KMS-11 (cell line): ENCODE data around the gene GGTLC2.
A peak's percentile ranks its signal among the peaks of the same experiment; 100 is the strongest.

Experiments
- H2AFZ ChIP-seq: fragments of 200-600 bp; sonication (generic); 2 replicates; pipeline ENCODE4 v1.6.1; 2016; ENCODE audit warnings: antibody characterized with exemption, mixed run types, low read depth
- H3K27ac ChIP-seq: fragments of 200-600 bp; sonication (generic); 2 replicates; pipeline ENCODE4 v1.6.1; 2016; ENCODE audit warnings: mild to moderate bottlenecking, mixed run types
- H3K27me3 ChIP-seq: fragments of 200-600 bp; sonication (generic); 2 replicates; pipeline ENCODE4 v1.6.1; 2017; ENCODE audit warnings: mild to moderate bottlenecking, low read depth, mixed run types, moderate library complexity; ENCODE audit not compliant: insufficient read depth
- H3K36me3 ChIP-seq: fragments of 200-600 bp; sonication (generic); 2 replicates; pipeline ENCODE4 v1.6.1; 2017; ENCODE audit warnings: mild to moderate bottlenecking, mixed run types; ENCODE audit not compliant: insufficient read depth
- H3K4me1 ChIP-seq: fragments of 200-600 bp; sonication (generic); 2 replicates; pipeline ENCODE4 v1.6.1; 2016; ENCODE audit warnings: mild to moderate bottlenecking, low read depth, mixed run types; ENCODE audit not compliant: poor library complexity, severe bottlenecking
- H3K4me2 ChIP-seq: fragments of 200-600 bp; sonication (generic); 2 replicates; pipeline ENCODE4 v1.7.0; 2016; ENCODE audit warnings: mild to moderate bottlenecking, mixed run types
- H3K4me3 ChIP-seq: fragments of 200-600 bp; sonication (generic); IDR thresholded peaks from 2 replicates; pipeline ENCODE4 v1.6.1; 2017; ENCODE audit warnings: low read depth, low read length, mixed read lengths; ENCODE audit not compliant: insufficient read depth
- H3K79me2 ChIP-seq: fragments of 200-600 bp; sonication (generic); 2 replicates; pipeline ENCODE4 v1.6.1; 2016; ENCODE audit warnings: low read depth, mixed run types; ENCODE audit not compliant: insufficient read depth
- H3K9ac ChIP-seq: fragments of 200-600 bp; sonication (generic); 2 replicates; pipeline ENCODE4 v1.6.1; 2016; ENCODE audit warnings: mild to moderate bottlenecking, mixed run types
- H4K20me1 ChIP-seq: fragments of 200-600 bp; sonication (generic); 2 replicates; pipeline ENCODE4 v1.6.1; 2016; ENCODE audit warnings: mild to moderate bottlenecking, mixed run types; ENCODE audit not compliant: insufficient read depth
- CTCF ChIP-seq: fragments of 200-600 bp; sonication (generic); conservative IDR thresholded peaks from 2 replicates; pipeline ENCODE4 v1.6.1; 2017; ENCODE audit warnings: low read depth, mild to moderate bottlenecking, antibody characterized with exemption, low read length, moderate library complexity, mixed read lengths

Gene GGTLC2

GRCh38 chr22:22689621-22690345 lies 45.4 kb downstream of the GGTLC2 start:
- H4K20me1 ChIP-seq: no peaks in the 10 kb centered on the region
- no peak for TF ChIP-seq CTCF
- H3K4me3 ChIP-seq: no peak overlapping the region
- no peaks in the 10 kb centered on the region for H3K79me2 ChIP-seq
- no peaks in the 10 kb centered on the region for H3K36me3 ChIP-seq
- H3K4me1 ChIP-seq: peaks cover 2% of the 10 kb centered on the region
- no peaks in the 10 kb centered on the region for H3K27me3 ChIP-seq
- H3K27ac ChIP-seq: no peak overlapping the region
- H3K4me2 ChIP-seq: no peak overlapping the region
- H2AFZ ChIP-seq: no peak overlapping the region
- H3K9ac ChIP-seq: no peak overlapping the region

GRCh38 chr22:22691055-22691454 lies 46.6 kb downstream of the GGTLC2 start:
- TF ChIP-seq CTCF: no peak
- no peak overlapping the region for H3K4me2 ChIP-seq

GRCh38 chr22:22691716-22692701 lies 47.6 kb downstream of the GGTLC2 start:
- Histone ChIP-seq H3K9ac (no peak overlapping the region), H3K36me3 (no peaks in the 10 kb centered on the region), H3K4me1 (no peaks in the 10 kb centered on the region), H3K79me2 (no peaks in the 10 kb centered on the region), H3K4me2 (no peak overlapping the region), H3K27me3 (no peaks in the 10 kb centered on the region), H3K4me3 (no peak overlapping the region), H4K20me1 (no peaks in the 10 kb centered on the region), H3K27ac (no peak overlapping the region), H2AFZ (no peak overlapping the region)
- TF ChIP-seq CTCF: no peak

More at GRCh38 chr22:22691055-22691454, 46.6 kb downstream of the GGTLC2 start:
- Histone ChIP-seq H3K27me3 (no peaks in the 10 kb centered on the region), H4K20me1 (no peaks in the 10 kb centered on the region), H3K27ac (no peak overlapping the region), H3K9ac (no peak overlapping the region), H3K79me2 (no peaks in the 10 kb centered on the region), H3K4me1 (no peaks in the 10 kb centered on the region), H3K4me3 (no peak overlapping the region), H3K36me3 (no peaks in the 10 kb centered on the region), H2AFZ (no peak overlapping the region)

- no peaks in the 10 kb centered on the region for H4K20me1 ChIP-seq
- H2AFZ ChIP-seq: no peak overlapping the region
- no peaks in the 10 kb centered on the region for H3K4me1 ChIP-seq
- peak; percentile 89 for TF ChIP-seq CTCF
- H3K36me3 ChIP-seq: no peaks in the 10 kb centered on the region
- no peaks in the 10 kb centered on the region for H3K27me3 ChIP-seq
- H3K4me2 ChIP-seq: no peak overlapping the region
- no peaks in the 10 kb centered on the region for H3K79me2 ChIP-seq
- no peak overlapping the region for H3K27ac ChIP-seq
- H3K9ac ChIP-seq: no peak overlapping the region
- no peak overlapping the region for H3K4me3 ChIP-seq
Measured at GRCh38 chr22:22692707-22693530, 48.5 kb downstream of the GGTLC2 start.
